ENCODE measurements around the gene CCDC93.
"Not testable (repeated sequence)": the region's sequence is repeated elsewhere in the genome, so short reads cannot be mapped to it uniquely, and the experiment has no call there.

CCDC93 gene

GRCh38 chr2:118032169-118033013 lies 18.5 kb upstream of the CCDC93 start:
- H3K4me3 ChIP-seq (replicated peaks; ENCODE audit: low read depth, low read length) = no peak overlapping the region
- TF ChIP-seq, protein P1, sequence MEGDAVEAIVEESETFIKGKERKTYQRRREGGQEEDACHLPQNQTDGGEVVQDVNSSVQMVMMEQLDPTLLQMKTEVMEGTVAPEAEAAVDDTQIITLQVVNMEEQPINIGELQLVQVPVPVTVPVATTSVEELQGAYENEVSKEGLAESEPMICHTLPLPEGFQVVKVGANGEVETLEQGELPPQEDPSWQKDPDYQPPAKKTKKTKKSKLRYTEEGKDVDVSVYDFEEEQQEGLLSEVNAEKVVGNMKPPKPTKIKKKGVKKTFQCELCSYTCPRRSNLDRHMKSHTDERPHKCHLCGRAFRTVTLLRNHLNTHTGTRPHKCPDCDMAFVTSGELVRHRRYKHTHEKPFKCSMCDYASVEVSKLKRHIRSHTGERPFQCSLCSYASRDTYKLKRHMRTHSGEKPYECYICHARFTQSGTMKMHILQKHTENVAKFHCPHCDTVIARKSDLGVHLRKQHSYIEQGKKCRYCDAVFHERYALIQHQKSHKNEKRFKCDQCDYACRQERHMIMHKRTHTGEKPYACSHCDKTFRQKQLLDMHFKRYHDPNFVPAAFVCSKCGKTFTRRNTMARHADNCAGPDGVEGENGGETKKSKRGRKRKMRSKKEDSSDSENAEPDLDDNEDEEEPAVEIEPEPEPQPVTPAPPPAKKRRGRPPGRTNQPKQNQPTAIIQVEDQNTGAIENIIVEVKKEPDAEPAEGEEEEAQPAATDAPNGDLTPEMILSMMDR (IDR thresholded peaks at IDR 0.05; ENCODE audit: low read depth, low read length, missing control alignments) = peak; percentile 70
- DNase-seq (ENCODE audit: extremely low read depth, low read depth) = no peak

DNA sequence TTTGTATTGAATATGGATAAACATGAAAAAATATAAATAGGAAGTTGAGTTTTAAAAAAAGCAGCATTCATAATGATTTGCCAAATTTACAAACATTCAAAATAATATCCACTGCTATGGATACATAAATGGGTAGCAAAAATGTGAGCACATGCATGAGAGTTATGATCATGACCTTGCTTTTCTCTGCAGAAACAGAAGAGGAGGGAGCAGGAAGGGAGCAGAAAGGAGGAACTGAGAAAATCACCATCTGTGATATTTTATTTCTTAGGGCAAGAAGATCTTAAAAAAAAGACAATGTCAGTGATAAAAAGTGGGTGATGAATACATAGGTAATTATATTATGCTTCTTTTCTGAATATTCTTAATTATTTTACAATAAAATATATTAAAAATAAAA lies 17.7 kb upstream of the CCDC93 start:
- DNase-seq (ENCODE audit: extremely low read depth, low read depth) = no peak
- H3K4me3 ChIP-seq (replicated peaks; ENCODE audit: low read depth, low read length) = no peak overlapping the region
- TF ChIP-seq, protein P1 (IDR thresholded peaks at IDR 0.05; ENCODE audit: low read depth, low read length, missing control alignments) = no peak

DNA sequence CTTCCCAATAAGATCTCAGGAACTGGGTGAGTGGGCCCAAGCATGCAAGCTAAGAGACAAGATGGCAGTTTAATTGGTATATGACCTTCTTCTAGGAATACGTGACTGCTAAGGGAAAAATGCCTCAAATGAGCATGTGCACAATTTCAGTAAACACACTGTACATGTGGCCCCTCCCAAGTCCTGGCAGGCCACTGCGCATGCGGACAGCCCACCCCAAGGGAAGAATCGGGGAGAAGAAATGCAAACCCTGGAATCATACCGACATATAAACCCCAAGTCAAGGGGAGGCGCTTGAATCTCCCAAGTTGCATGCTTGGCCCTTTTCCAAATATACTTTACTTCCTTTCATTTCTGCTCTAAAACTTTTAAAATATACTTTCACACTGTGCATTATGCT lies 15.2 kb upstream of the CCDC93 start:
- H3K4me3 ChIP-seq (replicated peaks; ENCODE audit: low read depth, low read length) = no peak overlapping the region
- TF ChIP-seq, protein P1 (IDR thresholded peaks at IDR 0.05; ENCODE audit: low read depth, low read length, missing control alignments) = no peak
- no peak for DNase-seq (ENCODE audit: extremely low read depth, low read depth)

GRCh38 chr2:118021356-118021755 lies 7.5 kb upstream of the CCDC93 start:
- H3K4me3 ChIP-seq (replicated peaks; ENCODE audit: low read depth, low read length) = no peak overlapping the region
- DNase-seq (ENCODE audit: extremely low read depth, low read depth) = no peak
- TF ChIP-seq, protein P1 (IDR thresholded peaks at IDR 0.05; ENCODE audit: low read depth, low read length, missing control alignments) = no peak

- H3K4me3 ChIP-seq (replicated peaks; ENCODE audit: low read depth, low read length) = no peak overlapping the region
- TF ChIP-seq, protein P1 (IDR thresholded peaks at IDR 0.05; ENCODE audit: low read depth, low read length, missing control alignments) = no peak
- no peak for DNase-seq (ENCODE audit: extremely low read depth, low read depth)
Measured at GRCh38 chr2:118019821-118020220, 6.0 kb upstream of the CCDC93 start.

DNA sequence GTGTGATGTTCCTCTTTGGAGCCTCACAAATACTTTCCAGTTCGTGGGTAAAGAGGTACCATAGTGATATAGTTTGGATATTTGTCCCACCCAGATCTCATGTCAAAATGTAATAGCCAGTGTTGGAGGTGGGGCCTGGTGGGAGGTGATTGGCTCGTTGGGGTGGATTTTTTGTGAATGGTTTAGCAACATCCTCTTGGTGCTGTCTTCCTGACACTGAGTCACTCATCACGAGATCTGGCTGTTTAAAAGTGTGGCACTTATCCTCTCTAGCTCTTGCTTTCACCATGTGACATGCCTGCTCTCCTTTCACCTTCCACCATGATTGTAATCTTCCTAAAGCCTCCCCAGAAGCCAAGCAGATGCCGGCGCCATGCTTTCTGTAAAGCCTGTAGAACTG lies 3.0 kb upstream of the CCDC93 start:
- H3K4me3 ChIP-seq (replicated peaks; ENCODE audit: low read depth, low read length) = no peak overlapping the region
- no peak for DNase-seq (ENCODE audit: extremely low read depth, low read depth)
- TF ChIP-seq, protein P1 (IDR thresholded peaks at IDR 0.05; ENCODE audit: low read depth, low read length, missing control alignments) = no peak

DNA sequence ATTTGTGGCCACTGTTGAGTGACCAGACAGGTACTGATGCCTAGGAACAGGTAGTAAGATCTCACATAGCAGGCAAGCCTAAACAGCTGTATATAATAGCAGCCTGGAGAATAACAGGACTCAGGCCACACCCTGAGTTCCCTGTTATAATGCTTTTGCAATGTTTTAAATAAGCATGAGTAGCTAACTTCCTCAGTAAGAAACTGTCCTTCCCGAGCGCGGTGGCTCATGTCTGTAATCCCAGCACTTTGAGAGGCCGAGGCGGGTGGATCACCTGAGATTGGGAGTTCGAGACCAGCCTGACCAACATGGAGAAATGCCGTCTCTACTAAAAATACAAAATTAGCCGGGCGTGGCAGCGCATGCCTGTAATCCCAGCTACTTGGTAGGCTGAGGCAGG lies 1.9 kb upstream of the CCDC93 start:
- not testable (repeated sequence) for H3K4me3 ChIP-seq (replicated peaks; ENCODE audit: low read depth, low read length); DNase-seq (ENCODE audit: extremely low read depth, low read depth)

All from HFF-Myc (cell line).